Stimulated activated CD4-positive, alpha-beta T cell treated with anti-CD3 and anti-CD28 coated beads, Interleukin-4, amount 100 ng/mL, for 48 hours (primary cell): ENCODE measurements around the gene ARL17B.
"Not testable (repeated sequence)": the region's sequence is repeated elsewhere in the genome, so short reads cannot be mapped to it uniquely, and the experiment has no call there.

Experiments used
- DNase-seq, 2 donors: peaks; one replicate each; pipeline ENCODE4 v3.0.0-alpha.2; 2020; ENCODE audit warnings: low read depth in 2 of 2

ARL17B gene

DNA sequence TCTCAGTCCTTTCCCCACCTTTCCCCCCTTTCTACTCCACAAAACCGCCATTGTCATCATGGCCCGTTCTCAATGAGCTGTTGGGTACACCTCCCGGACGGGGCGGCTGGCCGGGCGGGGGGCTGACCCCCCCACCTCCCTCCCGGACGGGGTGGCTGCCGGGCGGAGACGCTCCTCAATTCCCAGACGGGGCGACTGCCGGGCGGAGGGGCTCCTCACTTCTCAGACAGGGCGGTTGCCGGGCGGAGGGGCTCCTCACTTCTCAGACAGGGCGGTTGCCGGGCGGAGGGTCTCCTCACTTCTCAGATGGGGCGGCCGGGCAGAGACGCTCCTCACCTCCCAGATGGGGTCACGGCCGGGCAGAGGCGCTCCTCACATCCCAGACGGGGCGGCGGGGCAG is 108.8 kb downstream of the ARL17B start:
- not testable (repeated sequence) for DNase-seq

DNA sequence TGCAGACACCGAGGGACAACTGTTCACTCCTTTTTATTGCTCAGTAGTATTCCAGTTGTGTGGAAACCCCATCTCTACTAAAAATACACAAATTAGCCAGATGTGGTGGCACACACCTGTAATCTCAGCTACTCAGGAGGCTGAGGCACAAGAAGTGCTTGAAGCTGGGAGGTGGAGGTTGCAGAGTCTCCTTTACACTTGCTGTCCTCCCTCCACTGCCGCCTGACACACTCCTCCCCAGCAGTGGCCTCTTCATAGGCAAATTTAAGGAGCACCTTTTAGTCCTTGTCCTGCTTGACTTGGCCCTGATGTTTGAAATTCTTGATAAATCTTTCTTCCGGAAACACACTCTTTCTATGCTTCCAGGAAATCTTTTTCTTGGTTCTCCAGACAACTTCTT is 112.4 kb downstream of the ARL17B start:
- not testable (repeated sequence) for DNase-seq

DNA sequence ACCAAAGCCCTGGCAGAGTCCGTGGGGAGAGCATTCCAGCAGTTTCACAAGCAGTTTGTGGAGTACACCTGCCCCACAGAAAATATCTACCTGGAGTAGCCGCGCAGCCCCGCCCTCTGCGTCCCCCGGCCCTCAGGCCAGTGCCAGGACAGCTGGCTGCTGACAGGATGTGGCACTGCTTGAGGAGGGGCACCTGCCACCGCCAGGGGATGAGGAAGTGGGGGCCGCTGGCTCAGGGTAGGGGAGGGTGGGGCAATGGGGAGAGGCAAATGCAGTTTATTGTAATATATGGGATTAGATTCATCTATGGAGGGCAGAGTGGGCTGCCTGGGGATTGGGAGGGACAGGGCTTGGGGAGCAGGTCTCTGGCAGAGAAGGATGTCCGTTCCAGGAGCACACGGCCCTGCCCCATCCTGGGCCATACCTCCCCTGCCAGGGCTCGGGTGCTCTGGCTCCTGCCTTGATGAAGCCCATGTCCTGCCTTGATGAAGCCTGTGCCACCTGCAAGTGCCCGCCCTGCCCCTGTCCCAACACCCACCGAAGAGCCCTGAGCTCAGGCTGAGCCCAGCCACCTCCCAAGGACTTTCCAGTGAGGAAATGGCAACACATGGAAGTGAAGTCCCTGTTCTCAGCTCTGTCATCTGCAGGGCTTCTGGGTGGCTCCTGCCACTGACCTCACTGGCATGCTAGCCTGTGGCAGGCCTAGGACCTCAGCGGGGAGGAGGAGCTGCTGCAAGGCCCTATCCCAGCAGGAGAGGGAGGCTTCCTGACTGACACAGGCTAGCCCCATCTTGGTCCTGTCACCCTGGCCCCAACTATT is 116.4 kb downstream of the ARL17B start:
- not testable (repeated sequence) for DNase-seq

DNA sequence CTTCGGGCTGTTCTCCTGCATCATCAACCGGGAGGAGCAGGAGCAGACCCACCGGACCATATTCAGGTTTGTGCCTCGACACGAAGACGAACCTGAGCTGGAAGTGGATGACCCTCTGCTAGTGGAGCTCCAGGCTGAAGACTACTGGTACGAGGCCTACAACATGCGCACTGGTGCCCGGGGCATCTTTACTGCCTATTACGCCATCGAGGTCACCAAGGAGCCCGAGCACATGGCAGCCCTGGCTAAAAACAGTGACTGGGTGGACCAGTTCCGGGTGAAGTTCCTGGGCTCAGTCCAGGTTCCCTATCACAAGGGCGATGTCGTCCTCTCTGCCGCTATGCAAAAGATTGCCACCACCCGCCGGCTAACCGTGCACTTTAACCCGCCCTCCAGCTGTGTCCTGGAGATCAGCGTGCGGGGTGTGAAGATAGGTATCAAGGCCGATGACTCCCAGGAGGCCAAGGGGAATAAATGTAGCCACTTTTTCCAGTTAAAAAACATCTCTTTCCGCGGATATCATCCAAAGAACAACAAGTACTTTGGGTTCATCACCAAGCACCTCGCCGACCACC is 117.1 kb downstream of the ARL17B start:
- not testable (repeated sequence) for DNase-seq

DNA sequence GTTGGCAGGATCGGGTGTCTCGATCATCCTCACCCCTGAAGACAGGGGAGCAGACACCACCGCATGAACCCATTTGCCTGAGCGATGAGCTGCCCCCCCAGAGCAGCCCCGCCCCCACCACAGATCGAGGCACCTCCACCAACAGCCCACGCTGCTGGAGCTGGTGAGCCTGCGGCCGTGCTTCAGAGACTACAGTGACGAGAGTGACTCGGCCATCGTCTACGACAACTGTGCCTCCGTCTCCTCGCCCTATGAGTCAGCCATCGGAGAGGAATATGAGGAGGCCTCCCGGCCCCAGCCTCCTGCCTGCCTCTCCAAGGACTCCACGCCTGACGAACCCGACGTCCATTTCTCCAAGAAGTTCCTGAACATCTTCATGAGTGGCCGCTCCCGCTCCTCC is 117.6 kb downstream of the ARL17B start:
- DNase-seq: not testable (repeated sequence)

DNA sequence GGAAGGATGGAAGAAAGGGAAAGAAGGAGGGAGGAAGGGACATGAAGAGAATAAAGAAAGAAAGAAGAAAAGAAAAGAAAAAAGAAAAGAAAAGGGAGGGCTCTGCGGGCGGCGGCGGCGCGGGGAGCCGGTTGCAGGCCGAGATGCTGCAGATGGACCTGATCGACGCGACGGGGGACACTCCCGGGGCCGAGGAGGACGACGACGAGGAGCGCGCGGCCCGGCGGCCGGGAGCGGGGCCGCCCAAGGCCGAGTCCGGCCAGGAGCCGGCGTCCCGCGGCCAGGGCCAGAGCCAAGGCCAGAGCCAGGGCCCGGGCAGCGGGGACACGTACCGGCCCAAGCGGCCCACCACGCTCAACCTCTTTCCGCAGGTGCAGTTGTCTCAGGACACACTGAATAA is 118.1 kb downstream of the ARL17B start:
- not testable (repeated sequence) for DNase-seq

DNA sequence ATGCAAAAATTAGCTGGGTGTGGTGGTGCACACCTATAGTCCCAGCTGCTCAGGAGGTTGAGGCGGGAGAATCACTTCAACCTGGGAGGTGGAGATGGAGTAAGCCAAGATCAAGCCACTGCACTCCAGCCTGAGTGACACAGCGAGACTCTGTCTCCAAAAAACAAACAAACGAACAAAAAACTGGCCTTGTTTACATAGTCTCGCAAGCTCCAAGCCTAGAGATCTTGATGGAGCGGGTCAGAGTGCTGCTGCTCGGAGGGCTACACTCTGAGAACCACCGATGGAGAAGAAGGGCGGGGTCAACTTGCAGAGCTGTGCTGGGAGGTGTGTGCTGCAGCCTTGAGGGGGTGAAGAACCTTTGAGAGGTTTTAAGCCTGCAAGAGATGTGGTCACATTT is 130.2 kb downstream of the ARL17B start:
- DNase-seq: not testable (repeated sequence)

DNA sequence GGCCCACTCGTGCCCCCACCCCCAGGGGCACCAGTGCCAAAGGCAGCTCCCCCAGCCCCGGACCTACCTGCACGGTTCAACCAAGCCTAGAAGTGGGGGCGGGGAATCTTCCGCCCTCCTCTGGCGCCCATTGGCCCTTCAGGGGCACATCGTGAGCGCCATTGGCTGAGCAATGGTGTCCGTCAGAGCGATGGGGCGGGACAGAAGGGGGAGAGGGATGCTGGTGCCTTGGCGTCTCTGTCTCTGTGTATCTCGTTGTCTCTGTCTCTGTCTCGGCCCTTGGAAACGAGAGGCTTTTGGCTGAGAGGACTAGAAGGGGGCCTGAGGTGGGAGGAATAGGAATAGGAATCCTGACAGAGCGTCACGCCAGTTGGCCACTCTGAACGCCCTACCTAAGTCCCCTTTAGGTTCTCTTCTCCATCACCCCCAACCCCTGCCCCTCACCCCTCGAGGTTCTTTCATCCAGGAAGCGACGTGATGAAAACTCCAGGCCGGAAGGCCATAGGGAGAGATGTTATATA is 136.2 kb downstream of the ARL17B start:
- peak; percentile 91 to 93 for DNase-seq

DNA sequence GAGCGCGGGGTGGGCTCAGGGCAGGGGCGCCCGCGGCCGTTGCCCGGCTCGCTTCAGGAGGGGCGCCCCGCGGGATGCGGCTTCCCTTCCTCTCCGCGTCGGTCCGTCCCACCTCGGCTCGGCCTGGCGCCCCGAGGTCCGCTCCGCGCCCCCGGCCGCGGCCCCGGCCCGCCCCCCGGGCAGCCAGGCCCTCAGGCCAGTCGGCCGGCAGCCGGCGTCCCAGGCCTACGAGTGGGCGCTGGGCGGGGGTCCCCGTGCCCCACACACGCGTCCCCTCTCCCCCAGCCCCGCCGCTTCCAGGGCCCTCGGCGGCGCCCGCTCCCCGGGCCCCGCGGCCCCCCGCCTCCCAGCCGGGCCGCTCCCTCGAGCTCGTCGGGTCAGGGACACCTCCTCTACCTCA is 136.7 kb downstream of the ARL17B start:
- DNase-seq: peak in 1 of 2 donors; percentile 2
